Measurements from ENCODE around the gene DTL. TPM values are rescaled to one million over a fixed set of nuclear protein-coding genes. Genes with fewer than 3 reads are reported as not detected.
A peak's percentile ranks its signal among the peaks of the same experiment; 100 is the strongest.

DTL gene
- total and polyA plus RNA-seq, 2 of the 13 experiments (the other 11 are each of a cell fraction or from before 2014, with no cell fraction given): 10.4 to 32.8 TPM

- TF ChIP-seq E2F1 (CRISPR knock-in tag; IDR thresholded peaks at IDR 0.05) (peak; percentile 98), ZNF280B (CRISPR knock-in tag; IDR thresholded peaks at IDR 0.05; ENCODE audit: borderline replicate concordance) (peak; percentile 36; the same call in 1 of the 2 replicates), FOXA1 (IDR thresholded peaks at IDR 0.05) (no peak), FOXA1 (CRISPR knock-in tag; IDR thresholded peaks at IDR 0.05) (no peak), ZNF839 (CRISPR knock-in tag; IDR thresholded peaks at IDR 0.05; ENCODE audit: borderline replicate concordance) (no peak), CEBPZ (IDR thresholded peaks at IDR 0.05; ENCODE audit: low read length) (no peak), POGZ (CRISPR knock-in tag; IDR thresholded peaks at IDR 0.05) (peak; percentile 77), ZNF3 (CRISPR knock-in tag; IDR thresholded peaks at IDR 0.05) (no peak), ZBTB46 (CRISPR knock-in tag; IDR thresholded peaks at IDR 0.05; ENCODE audit: borderline replicate concordance) (no peak), BATF2 (CRISPR knock-in tag; IDR thresholded peaks at IDR 0.05) (0 out of 2 replicates have a peak, but pooled peaks have one; percentile 35), NAIF1 (CRISPR knock-in tag; IDR thresholded peaks at IDR 0.05; ENCODE audit: borderline replicate concordance) (peak; percentile 73), ZSCAN9 (CRISPR knock-in tag; IDR thresholded peaks at IDR 0.05; ENCODE audit: borderline replicate concordance) (0 out of 2 replicates have a peak, but pooled peaks have one; percentile 21), ZNF143 (CRISPR knock-in tag; IDR thresholded peaks at IDR 0.05) (peak; percentile 4; the same call in 1 of the 2 replicates), ZNF607 (CRISPR knock-in tag; IDR thresholded peaks at IDR 0.05; ENCODE audit: borderline replicate concordance) (peak; percentile 70; the same call in 1 of the 2 replicates), XRCC5 (optimal IDR thresholded peaks at IDR 0.05; ENCODE audit: low read length) (peak; percentile 89), NCOR1 (IDR thresholded peaks at IDR 0.05; ENCODE audit: borderline replicate concordance, low read length) (peak; percentile 22; the same call in 1 of the 2 replicates), ZNF788 (CRISPR knock-in tag; IDR thresholded peaks at IDR 0.05; ENCODE audit: borderline replicate concordance) (peak; percentile 70; the same call in 1 of the 2 replicates), TAF15 (IDR thresholded peaks at IDR 0.05; ENCODE audit: low read depth, low read length, poor library complexity, severe bottlenecking) (no peak), TSC22D2 (CRISPR knock-in tag; IDR thresholded peaks at IDR 0.05; ENCODE audit: borderline replicate concordance) (0 out of 2 replicates have a peak, but pooled peaks have one; percentile 29), ZNF510 (CRISPR knock-in tag; IDR thresholded peaks at IDR 0.05; ENCODE audit: low read depth) (peak; percentile 32; the same call in 1 of the 2 replicates), TARDBP (CRISPR knock-in tag; IDR thresholded peaks at IDR 0.05) (peak; percentile 83)
Observed at GRCh38 chr1:212035123-212035834, at the start of gene DTL, which contains the start of gene INTS7 (continued).

All from HepG2 (cell line).